Heart left ventricle (tissue), 13 donors: ENCODE results near the gene PIAS4.

Source experiments
- POLR2A ChIP-seq, 2 donors: fragments of 450-650 bp; IDR thresholded peaks; one replicate each; pipeline ENCODE4 v1.6.1; 2017; ENCODE audit warnings: antibody characterized with exemption in 2 of 2, mild to moderate bottlenecking in 2 of 2, moderate library complexity in 2 of 2
- TF ChIP-seq, protein P1 (sequence below), 12 donors: fragments of 200-600 bp; sonication (generic) in 4 of 12; IDR thresholded peaks; one replicate each; pipeline versions ENCODE4 v1.5.0 to v1.8.0; 2018 to 2022; ENCODE audit warnings: antibody characterized with exemption in 12 of 12, mild to moderate bottlenecking in 5 of 12
- donor health status: ischemic (EF 13 %, LVEDD 7.1; RV severe dilation, severe dysfunction).
- donor health status: DM: no; HTN: yes; CAD: no.
- donor health status: DM: no; HTN: no; CAD: no.
- donor health status: ischemic (EF 25% LVEDD 6.9; RV normal size, moderate dysfunction).
- donor health status: ischemic (EF 25% LVEDD 5.7; RV mildly dilated, moderate dysfunction).
- donor health status: ischemic (EF 35%, LVEDD 5.7; RV mildly dilated, moderate dysfunction).
- donor health status: nonischemic (EF 11% LVEDD 7.7; RV severe dilation, severe dysfunction).
- donor health status: DM: yes; HTN: yes; CAD: no.
- donor health status: PGD.
- donor health status: ischemic (EF 29% LVEDD 5.4; RV normal size, mild dysfunction).
- donor health status: nonischemic (EF 23%, LVEDD 6.1; RV moderate dilation, normal function).

DNA sequence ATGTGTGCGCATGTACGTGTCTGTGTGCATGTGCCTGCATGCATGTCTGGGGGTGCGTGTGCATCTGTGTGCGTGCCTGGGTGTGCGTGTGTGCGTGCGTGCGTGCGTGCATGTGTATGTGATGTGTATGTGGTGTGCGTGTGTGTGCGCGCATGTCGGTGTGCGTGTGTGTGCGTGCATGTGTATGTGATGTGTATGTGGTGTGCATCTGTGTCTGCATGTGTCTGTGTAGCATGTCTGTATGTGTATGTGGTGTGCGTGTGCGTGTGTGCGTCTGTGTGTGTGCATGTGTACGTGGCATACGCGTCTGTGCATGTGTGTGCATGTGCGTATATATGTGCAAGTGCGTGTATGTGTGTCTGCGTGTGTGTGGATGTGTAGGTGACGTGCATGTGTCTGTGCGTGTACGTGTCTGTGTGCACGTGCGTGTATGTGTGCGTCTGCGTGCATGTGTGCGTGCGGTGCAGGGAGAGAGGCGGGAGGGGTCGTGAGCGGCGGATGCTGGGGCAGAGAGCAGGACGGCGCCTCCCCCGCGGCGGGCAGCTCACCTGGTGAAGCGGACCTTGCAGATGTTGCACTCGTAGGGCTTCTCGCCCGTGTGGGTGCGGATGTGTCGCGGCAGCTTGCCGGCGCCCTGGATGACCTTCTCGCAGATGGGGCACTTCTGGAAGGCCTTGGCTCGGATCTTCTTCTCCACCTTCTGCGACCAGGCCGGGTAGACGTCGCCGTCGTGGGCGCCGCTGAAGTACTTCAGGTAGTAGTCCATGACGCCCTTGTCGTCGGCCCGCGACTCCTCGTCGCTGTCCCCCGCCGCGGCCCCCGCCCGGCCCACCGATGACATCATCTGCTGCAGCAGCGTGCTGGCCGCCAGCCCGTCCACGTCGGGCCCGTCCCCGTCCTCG lies 46.1 kb downstream of the PIAS4 start:
- TF ChIP-seq, protein P1, sequence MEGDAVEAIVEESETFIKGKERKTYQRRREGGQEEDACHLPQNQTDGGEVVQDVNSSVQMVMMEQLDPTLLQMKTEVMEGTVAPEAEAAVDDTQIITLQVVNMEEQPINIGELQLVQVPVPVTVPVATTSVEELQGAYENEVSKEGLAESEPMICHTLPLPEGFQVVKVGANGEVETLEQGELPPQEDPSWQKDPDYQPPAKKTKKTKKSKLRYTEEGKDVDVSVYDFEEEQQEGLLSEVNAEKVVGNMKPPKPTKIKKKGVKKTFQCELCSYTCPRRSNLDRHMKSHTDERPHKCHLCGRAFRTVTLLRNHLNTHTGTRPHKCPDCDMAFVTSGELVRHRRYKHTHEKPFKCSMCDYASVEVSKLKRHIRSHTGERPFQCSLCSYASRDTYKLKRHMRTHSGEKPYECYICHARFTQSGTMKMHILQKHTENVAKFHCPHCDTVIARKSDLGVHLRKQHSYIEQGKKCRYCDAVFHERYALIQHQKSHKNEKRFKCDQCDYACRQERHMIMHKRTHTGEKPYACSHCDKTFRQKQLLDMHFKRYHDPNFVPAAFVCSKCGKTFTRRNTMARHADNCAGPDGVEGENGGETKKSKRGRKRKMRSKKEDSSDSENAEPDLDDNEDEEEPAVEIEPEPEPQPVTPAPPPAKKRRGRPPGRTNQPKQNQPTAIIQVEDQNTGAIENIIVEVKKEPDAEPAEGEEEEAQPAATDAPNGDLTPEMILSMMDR (IDR thresholded peaks at IDR 0.05): no peak
- no peak for TF ChIP-seq POLR2A (IDR thresholded peaks at IDR 0.05)
